HFFc6 (cell line): ENCODE data around the gene XKRX. TPM values are rescaled to one million over a fixed set of nuclear protein-coding genes. Genes with fewer than 3 reads are reported as not detected.

ENCODE experiments used
- DNase-seq: peaks from one replicate; pipeline ENCODE4 v3.0.0-alpha.2; 2018
- H3K27ac Mint-ChIP-seq: 2 replicates; pipeline ENCODE4 v1.8.0; 2020; ENCODE audit warnings: mild to moderate bottlenecking, mixed read lengths
- H3K27me3 Mint-ChIP-seq: 2 replicates; pipeline ENCODE4 v1.8.0; 2021; ENCODE audit warnings: mild to moderate bottlenecking, moderate library complexity, mixed read lengths; ENCODE audit not compliant: insufficient read depth
- H3K36me3 Mint-ChIP-seq: 2 replicates; pipeline ENCODE4 v1.8.0; 2021; ENCODE audit warnings: low read depth, mixed read lengths
- H3K4me1 Mint-ChIP-seq: 2 replicates; pipeline ENCODE4 v1.8.0; 2020; ENCODE audit warnings: low read depth, mixed read lengths
- H3K4me3 Mint-ChIP-seq: 2 replicates; pipeline ENCODE4 v1.8.0; 2020; ENCODE audit warnings: mild to moderate bottlenecking, moderate library complexity, mixed read lengths
- H3K9me3 Mint-ChIP-seq: 2 replicates; pipeline ENCODE4 v1.8.0; 2020; ENCODE audit warnings: mild to moderate bottlenecking, mixed read lengths
- CTCF ChIP-seq: fragments of 200-600 bp; sonication (generic); IDR thresholded peaks from 2 replicates; pipeline ENCODE4 v1.5.0; 2021; ENCODE audit warnings: antibody characterized with exemption, mild to moderate bottlenecking
- total RNA-seq, 6 experiments: library from RNA; stranded (reverse); fragmentation: NEBNext Ultra II Directional; extraction: Animal tissue kit (Norgen Biotek cat#: 25700); gene quantifications; 2 replicates in 1 of 6; 3 replicates in 5 of 6; pipeline ENCODE4 v1.2.3, GENCODE V29; 2021

The XKRX gene
- total RNA-seq, 6 experiments from 2014 or later = not detected

DNA sequence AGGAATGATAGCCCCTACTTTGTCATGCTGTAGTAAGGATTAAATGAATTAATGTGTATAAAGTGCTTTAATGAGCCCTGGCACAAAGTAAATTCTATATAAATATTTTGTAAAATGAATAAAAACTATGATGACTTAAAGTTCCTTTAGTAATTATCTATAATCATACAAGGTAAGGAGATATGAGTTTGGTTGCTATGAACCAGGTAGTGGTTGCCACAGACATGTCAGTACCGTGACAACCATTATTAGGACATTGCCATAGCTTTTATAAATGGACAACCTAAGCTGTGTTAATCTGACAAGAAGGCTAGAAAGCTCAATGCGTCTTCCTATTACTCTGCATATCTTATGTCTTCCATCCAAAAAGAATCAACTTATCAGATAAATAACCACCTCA is 40.7 kb upstream of the XKRX start, which contains the start of gene ARL13A:
Gene ARL13A, plus strand, starts transcription at position 301 of the 400 bp plus-strand sequence. CDS start 3,982 bp downstream, outside the sequence.
- no peak for DNase-seq
- H3K4me3 Mint-ChIP-seq = no peak within 1 kb of the TSS
- H3K36me3 Mint-ChIP-seq = no peaks in the 10 kb centered on the region
- H3K27ac Mint-ChIP-seq = no peak within 1 kb of the TSS
- no peaks in the 10 kb centered on the region for H3K9me3 Mint-ChIP-seq
- H3K27me3 Mint-ChIP-seq = no peaks in the 10 kb centered on the region
- H3K4me1 Mint-ChIP-seq = peaks cover 8% of the 10 kb centered on the region
- TF ChIP-seq CTCF = no peak

DNA sequence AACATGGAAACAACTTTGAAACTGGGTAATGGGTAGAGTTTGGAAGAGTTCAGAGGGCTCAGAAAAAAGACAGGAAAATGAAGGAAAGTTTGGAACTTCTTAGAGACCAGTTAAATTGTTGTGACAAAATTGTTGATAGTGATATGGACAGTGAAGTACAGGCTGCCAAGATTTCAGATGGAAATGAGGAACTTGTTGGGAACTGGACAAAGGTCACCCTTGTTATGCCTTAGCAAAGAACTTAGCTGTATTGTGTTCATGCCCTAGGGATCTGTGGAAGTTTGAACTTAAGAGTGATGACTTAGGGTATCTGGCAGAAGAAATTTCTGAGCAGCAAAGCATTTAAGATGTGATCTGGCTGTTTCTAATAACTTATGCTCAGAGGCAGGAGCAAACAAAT is 35.6 kb upstream of the XKRX start:
- Mint-ChIP-seq H3K27me3 (no peaks in the 10 kb centered on the region), H3K4me1 (no peaks in the 10 kb centered on the region)
- no peak for DNase-seq

GRCh38 chrX:100962811-100963210 is 34.1 kb upstream of the XKRX start:
- no peaks in the 10 kb centered on the region for H3K36me3 Mint-ChIP-seq
- no peak for TF ChIP-seq CTCF
- DNase-seq = no peak
- H3K27ac Mint-ChIP-seq = no peak overlapping the region
- H3K27me3 Mint-ChIP-seq = no peaks in the 10 kb centered on the region
- no peaks in the 10 kb centered on the region for H3K9me3 Mint-ChIP-seq
- H3K4me1 Mint-ChIP-seq = no peaks in the 10 kb centered on the region
- H3K4me3 Mint-ChIP-seq = no peak overlapping the region

More for the DNA sequence above, 35.6 kb upstream of the XKRX start:
- H3K36me3 Mint-ChIP-seq = no peaks in the 10 kb centered on the region
- no peak overlapping the region for H3K27ac Mint-ChIP-seq
- TF ChIP-seq CTCF = no peak
- no peaks in the 10 kb centered on the region for H3K9me3 Mint-ChIP-seq
- no peak overlapping the region for H3K4me3 Mint-ChIP-seq

GRCh38 chrX:100948557-100948956 is 19.8 kb upstream of the XKRX start:
- Mint-ChIP-seq H3K36me3 (no peaks in the 10 kb centered on the region), H3K27ac (no peak overlapping the region), H3K4me3 (no peak overlapping the region)

GRCh38 chrX:100946299-100946927 is 17.7 kb upstream of the XKRX start:
- H3K27me3 Mint-ChIP-seq = peaks cover 3% of the 10 kb centered on the region
- no peak overlapping the region for H3K4me3 Mint-ChIP-seq
- DNase-seq = no peak
- H3K27ac Mint-ChIP-seq = no peak overlapping the region
- no peaks in the 10 kb centered on the region for H3K9me3 Mint-ChIP-seq
- H3K36me3 Mint-ChIP-seq = no peaks in the 10 kb centered on the region
- peaks cover 13% of the 10 kb centered on the region for H3K4me1 Mint-ChIP-seq
- no peak for TF ChIP-seq CTCF

More at GRCh38 chrX:100948557-100948956, 19.8 kb upstream of the XKRX start:
- no peak for TF ChIP-seq CTCF
- H3K27me3 Mint-ChIP-seq = peaks cover 3% of the 10 kb centered on the region
- no peaks in the 10 kb centered on the region for H3K9me3 Mint-ChIP-seq
- no peak for DNase-seq
- H3K4me1 Mint-ChIP-seq = peaks cover 13% of the 10 kb centered on the region
